Mesenchymal stem cell (in vitro differentiated cells and primary cell): ENCODE measurements around the gene HERC4.

ENCODE experiments used
- DNase-seq: peaks from one replicate; pipeline ENCODE4 v3.0.0-alpha.2; 2013
- H2AFZ ChIP-seq: one replicate; pipeline ENCODE4 v1.6.1; 2013; ENCODE audit warnings: low read depth, mild to moderate bottlenecking, control low read depth, inconsistent platforms, low read length, moderate library complexity
- H2AK5ac ChIP-seq: 2 replicates; pipeline ENCODE4 v1.6.1; 2013; ENCODE audit warnings: low read length, moderate library complexity, mild to moderate bottlenecking, inconsistent platforms; ENCODE audit not compliant: severe bottlenecking
- H2BK120ac ChIP-seq: one replicate; pipeline ENCODE4 v1.6.1; 2013; ENCODE audit warnings: low read depth, mild to moderate bottlenecking, inconsistent platforms, low read length, moderate library complexity
- H2BK12ac ChIP-seq, 2 experiments: one replicate each; pipeline ENCODE4 v1.6.1; 2013; ENCODE audit warnings: inconsistent platforms in 2 of 2, low read length in 2 of 2, mild to moderate bottlenecking in 2 of 2, moderate library complexity in 2 of 2, control low read depth in 1 of 2
- H2BK15ac ChIP-seq: one replicate; pipeline ENCODE4 v1.6.1; 2013; ENCODE audit warnings: mild to moderate bottlenecking, low read depth, inconsistent platforms; ENCODE audit not compliant: poor library complexity, severe bottlenecking
- H2BK5ac ChIP-seq: 2 replicates; pipeline ENCODE4 v1.6.1; 2013; ENCODE audit warnings: low read depth, mild to moderate bottlenecking, low read length, control low read depth, inconsistent platforms; ENCODE audit not compliant: poor library complexity, severe bottlenecking
- H3K14ac ChIP-seq, 2 experiments: one replicate each; pipeline ENCODE4 v1.6.1; 2013; ENCODE audit warnings: inconsistent platforms in 2 of 2, low read length in 2 of 2, control low read depth in 1 of 2, mild to moderate bottlenecking in 1 of 2, moderate library complexity in 1 of 2
- H3K18ac ChIP-seq, 2 experiments: one replicate each; pipeline ENCODE4 v1.6.1; 2013; ENCODE audit warnings: inconsistent platforms in 2 of 2, low read length in 2 of 2, control low read depth in 1 of 2, low read depth in 1 of 2, mild to moderate bottlenecking in 1 of 2
- H3K23ac ChIP-seq, 2 experiments: one replicate each; pipeline ENCODE4 v1.6.1; 2013; ENCODE audit warnings: inconsistent platforms in 2 of 2, low read length in 2 of 2, mild to moderate bottlenecking in 2 of 2, moderate library complexity in 2 of 2, control low read depth in 1 of 2
- H3K27ac ChIP-seq: 2 replicates; pipeline ENCODE4 v1.5.1; 2013; ENCODE audit warnings: mild to moderate bottlenecking, moderate library complexity, low read length, control low read depth, inconsistent platforms; ENCODE audit not compliant: poor library complexity, severe bottlenecking
- H3K27me3 ChIP-seq, 2 experiments: 2 replicates each; pipeline versions ENCODE4 v1.6.1 to v1.7.0; 2013; ENCODE audit warnings: low read length in 2 of 2, mild to moderate bottlenecking in 2 of 2, moderate library complexity in 2 of 2, control low read depth in 1 of 2, inconsistent platforms in 1 of 2; ENCODE audit not compliant: control insufficient read depth in 1 of 2, insufficient read depth in 1 of 2
- H3K36me3 ChIP-seq, 2 experiments: 2 replicates each; pipeline versions ENCODE4 v1.6.1 to v1.7.0; 2013; ENCODE audit warnings: low read length in 2 of 2, control low read depth in 1 of 2, inconsistent platforms in 1 of 2, low read depth in 1 of 2, mild to moderate bottlenecking in 1 of 2; ENCODE audit not compliant: insufficient read depth in 2 of 2, control insufficient read depth in 1 of 2
- H3K4ac ChIP-seq, 2 experiments: one replicate each; pipeline ENCODE4 v1.6.1; 2013; ENCODE audit warnings: inconsistent platforms in 2 of 2, low read length in 2 of 2, mild to moderate bottlenecking in 2 of 2, moderate library complexity in 2 of 2, control low read depth in 1 of 2, low read depth in 1 of 2
- H3K4me1 ChIP-seq: 2 replicates; pipeline ENCODE4 v1.6.1; 2013; ENCODE audit warnings: low read depth, low read length, control low read depth; ENCODE audit not compliant: control insufficient read depth, insufficient read depth
- H3K4me2 ChIP-seq: 2 replicates; pipeline ENCODE4 v1.6.1; 2013; ENCODE audit warnings: low read length, mild to moderate bottlenecking, inconsistent platforms; ENCODE audit not compliant: poor library complexity, severe bottlenecking
- H3K4me3 ChIP-seq, 2 experiments: 2 replicates each; pipeline versions ENCODE4 v1.5.1 to v1.7.0; 2013; ENCODE audit warnings: low read length in 2 of 2, mild to moderate bottlenecking in 2 of 2, control low read depth in 1 of 2, low read depth in 1 of 2; ENCODE audit not compliant: insufficient read depth in 1 of 2
- H3K79me1 ChIP-seq: replicated peaks from 2 replicates; pipeline ENCODE4 v1.6.1; 2013; ENCODE audit warnings: mild to moderate bottlenecking, control low read depth, low read length, inconsistent platforms; ENCODE audit not compliant: poor library complexity, severe bottlenecking
- H3K9ac ChIP-seq: 2 replicates; pipeline ENCODE4 v1.7.0; 2013; ENCODE audit warnings: mild to moderate bottlenecking, low read length, moderate library complexity
- H3K9me3 ChIP-seq: 2 replicates; pipeline ENCODE4 v1.7.0; 2013; ENCODE audit warnings: mild to moderate bottlenecking, low read length; ENCODE audit not compliant: control insufficient read depth
- H4K8ac ChIP-seq: one replicate; pipeline ENCODE4 v1.6.1; 2013; ENCODE audit warnings: inconsistent platforms, mild to moderate bottlenecking, low read length, moderate library complexity
- H4K91ac ChIP-seq: one replicate; pipeline ENCODE4 v1.6.1; 2013; ENCODE audit warnings: mild to moderate bottlenecking, low read length, inconsistent platforms
- WGBS: methylation state at CpG from one replicate; pipeline ENCODE4 v1.1.7; 2013; ENCODE audit warnings: mixed read lengths; 5-methylcytosine and 5-hydroxymethylcytosine counted together

Gene HERC4

DNA sequence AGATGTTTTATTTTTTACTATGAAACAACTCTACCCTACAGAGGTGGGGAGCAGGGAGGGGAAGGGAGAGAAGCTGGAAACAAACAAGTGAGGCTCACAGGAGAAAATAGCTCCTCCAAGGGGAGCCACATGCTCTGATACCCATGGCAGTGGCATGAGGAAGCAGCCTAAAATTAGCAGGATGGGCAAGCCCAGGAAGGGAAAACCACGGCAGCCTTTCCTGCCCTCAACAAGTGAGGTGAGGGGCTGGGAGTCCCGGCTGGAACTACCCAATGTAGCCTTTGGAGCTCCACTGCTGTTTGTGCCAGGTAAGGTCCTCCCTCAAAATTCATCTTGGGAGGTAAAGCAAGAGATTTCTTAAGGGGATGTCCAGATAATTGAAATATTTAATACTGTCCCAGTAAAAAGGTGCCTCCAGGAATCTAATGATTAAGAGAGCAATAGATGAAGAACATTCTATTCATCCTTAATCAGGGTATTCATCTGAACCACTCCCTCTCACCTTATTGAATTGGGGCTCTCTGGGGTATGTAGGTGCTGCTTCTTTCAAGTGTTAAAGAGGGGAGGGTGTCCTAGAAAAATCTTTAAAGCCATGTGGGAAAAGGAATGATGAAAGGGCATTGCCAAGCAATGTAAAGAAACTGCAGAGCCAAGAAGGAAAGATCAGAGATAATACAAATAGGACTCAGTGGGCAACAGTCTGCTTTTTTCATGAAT, 12.8 kb upstream of the HERC4 start:
- Histone ChIP-seq H2BK120ac (no peak overlapping the region), H3K4ac (no peak overlapping the region), H3K4me2 (no peak overlapping the region), H3K18ac (no peak overlapping the region), H3K4me1 (peaks cover 6% of the 10 kb centered on the region), H3K79me1 (no peaks in the 10 kb centered on the region), H3K9me3 (no peaks in the 10 kb centered on the region), H2BK5ac (no peak overlapping the region), H2AK5ac (no peak overlapping the region), H4K91ac (no peak overlapping the region), H3K27me3 (no peaks in the 10 kb centered on the region), H3K27ac (no peak overlapping the region), H3K36me3 (no peaks in the 10 kb centered on the region), H2BK15ac (no peak overlapping the region), H3K4me3 (no peak overlapping the region), H3K23ac (no peak overlapping the region), H3K14ac (no peak overlapping the region), H2AFZ (no peak overlapping the region), H2BK12ac (no peak overlapping the region), H3K9ac (no peak overlapping the region), H4K8ac (no peak overlapping the region)
- 39% methylated on average over 2 of the region's 2 CpGs for WGBS
- DNase-seq = no peak

DNA sequence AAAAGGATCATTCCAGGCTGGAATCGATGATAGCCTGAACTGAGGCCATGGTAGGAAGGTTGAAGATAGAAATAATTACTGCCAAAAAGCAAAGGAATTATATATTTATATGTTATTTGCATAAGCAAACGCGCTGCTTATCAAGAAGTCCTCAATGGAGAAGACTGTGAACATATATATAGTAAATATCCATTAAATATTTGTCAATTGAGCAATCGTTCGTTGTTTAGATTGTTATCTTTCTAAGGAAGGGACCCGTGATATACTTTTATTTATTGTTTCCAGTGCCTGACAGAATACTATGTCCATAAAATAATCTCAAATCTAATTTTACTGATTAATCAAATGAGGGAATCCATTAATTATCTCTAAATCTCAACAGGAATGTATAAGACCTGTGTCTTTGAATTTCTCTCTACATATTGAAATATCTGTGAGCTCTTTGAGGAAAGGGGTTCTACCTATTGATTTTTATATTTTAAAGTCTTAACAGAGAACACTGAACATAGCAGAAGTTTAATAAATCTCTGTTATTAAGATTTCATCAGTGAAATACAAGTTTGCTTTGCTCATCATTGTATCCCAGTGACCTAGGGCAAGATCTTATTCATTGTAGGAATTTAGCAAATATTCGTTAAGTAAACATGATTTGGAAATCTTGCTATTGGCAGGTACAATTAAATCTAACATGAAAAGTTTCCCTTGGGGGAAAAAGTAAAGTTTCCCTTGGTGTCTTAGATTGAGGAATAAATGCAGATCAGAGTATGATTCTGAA, 12.0 kb upstream of the HERC4 start:
- WGBS = 100% methylated on average over 1 of the region's 7 CpGs
- no peak overlapping the region for H4K8ac ChIP-seq
- DNase-seq = no peak

DNA sequence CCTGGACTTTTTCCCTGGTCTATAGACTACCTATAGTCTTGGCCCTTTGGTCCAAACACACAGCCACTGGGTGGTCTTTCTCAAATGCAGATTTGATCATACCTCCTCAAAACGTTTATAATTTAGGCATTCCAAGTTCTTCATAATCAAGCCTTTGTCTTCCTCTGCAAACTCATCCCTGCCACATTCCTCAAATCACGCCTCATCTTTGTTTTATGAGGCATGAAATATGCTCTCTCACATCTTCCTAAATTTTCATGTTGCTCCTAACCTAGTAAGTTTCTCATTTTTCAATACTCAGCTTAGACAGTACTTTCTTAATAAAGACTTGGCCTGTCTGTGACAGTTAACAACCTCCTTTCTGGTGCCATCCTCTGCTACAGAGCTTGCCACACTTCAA, 10.9 kb upstream of the HERC4 start:
- no peaks in the 10 kb centered on the region for H3K79me1 ChIP-seq
- WGBS = 50% methylated on average over 2 of the region's 2 CpGs
- H3K4me2 ChIP-seq = no peak overlapping the region
- H2BK5ac ChIP-seq = no peak overlapping the region
- no peak for DNase-seq
- H3K36me3 ChIP-seq = no peaks in the 10 kb centered on the region
- no peaks in the 10 kb centered on the region for H3K27me3 ChIP-seq
- H2BK15ac ChIP-seq = no peak overlapping the region
- no peak overlapping the region for H4K8ac ChIP-seq
- no peak overlapping the region for H2AFZ ChIP-seq
- H3K4me1 ChIP-seq = peaks cover 6% of the 10 kb centered on the region
- H2BK12ac ChIP-seq = no peak overlapping the region
- H3K4ac ChIP-seq = no peak overlapping the region
- no peak overlapping the region for H3K4me3 ChIP-seq
- no peak overlapping the region for H4K91ac ChIP-seq
- no peak overlapping the region for H3K23ac ChIP-seq
- peak overlapping the region; percentile 66 for H3K27ac ChIP-seq
- peak overlapping the region; percentile 53 for H3K9ac ChIP-seq
- H3K9me3 ChIP-seq = no peaks in the 10 kb centered on the region
- peak overlapping the region; percentile 85 for H2AK5ac ChIP-seq
- H2BK120ac ChIP-seq = no peak overlapping the region
- no peak overlapping the region for H3K14ac ChIP-seq
- no peak overlapping the region for H3K18ac ChIP-seq

More for the DNA sequence above, 12.0 kb upstream of the HERC4 start:
- no peak overlapping the region for H2AFZ ChIP-seq
- H2BK15ac ChIP-seq = no peak overlapping the region
- H3K9me3 ChIP-seq = no peaks in the 10 kb centered on the region
- no peak overlapping the region for H3K4me3 ChIP-seq
- H3K18ac ChIP-seq = no peak overlapping the region
- H3K27me3 ChIP-seq = no peaks in the 10 kb centered on the region
- H4K91ac ChIP-seq = no peak overlapping the region
- H3K14ac ChIP-seq = no peak overlapping the region
- no peak overlapping the region for H3K27ac ChIP-seq
- H3K36me3 ChIP-seq = no peaks in the 10 kb centered on the region
- H3K79me1 ChIP-seq = no peaks in the 10 kb centered on the region
- H3K4me2 ChIP-seq = no peak overlapping the region
- H2AK5ac ChIP-seq = no peak overlapping the region
- H2BK120ac ChIP-seq = no peak overlapping the region
- no peak overlapping the region for H3K9ac ChIP-seq
- H3K4ac ChIP-seq = no peak overlapping the region
- no peak overlapping the region for H3K23ac ChIP-seq
- H3K4me1 ChIP-seq = peaks cover 6% of the 10 kb centered on the region
- no peak overlapping the region for H2BK5ac ChIP-seq
- H2BK12ac ChIP-seq = no peak overlapping the region

DNA sequence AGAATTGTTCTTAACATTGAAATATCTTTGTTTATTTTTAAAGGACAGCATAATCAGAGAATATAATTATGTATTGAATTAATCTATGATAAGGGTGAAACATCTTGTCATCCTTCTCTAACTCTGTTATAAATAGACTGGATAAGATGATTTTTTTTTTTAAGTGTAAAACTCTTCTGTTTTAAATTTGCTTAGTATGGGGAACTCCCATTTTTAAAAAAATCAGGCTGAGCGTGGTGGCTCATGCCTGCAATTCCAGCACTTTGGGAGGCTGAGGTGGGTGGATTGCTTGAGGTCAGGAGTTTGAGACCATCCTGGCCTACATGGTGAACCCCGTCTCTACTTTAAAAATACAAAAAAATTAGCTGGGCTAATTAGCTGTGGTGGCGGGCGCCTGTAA, 9.4 kb upstream of the HERC4 start:
- Histone ChIP-seq H3K4me1 (peaks cover 6% of the 10 kb centered on the region), H3K4ac (no peak overlapping the region), H3K36me3 (no peaks in the 10 kb centered on the region), H2BK5ac (no peak overlapping the region), H3K9me3 (no peaks in the 10 kb centered on the region), H2BK120ac (no peak overlapping the region), H3K9ac (peak overlapping the region; percentile 54), H3K23ac (no peak overlapping the region), H3K18ac (no peak overlapping the region), H3K4me3 (no peak overlapping the region), H3K14ac (no peak overlapping the region), H3K27me3 (no peaks in the 10 kb centered on the region), H3K27ac (no peak overlapping the region), H2AFZ (no peak overlapping the region), H2BK12ac (no peak overlapping the region), H2AK5ac (no peak overlapping the region), H4K91ac (no peak overlapping the region), H2BK15ac (no peak overlapping the region), H3K79me1 (no peaks in the 10 kb centered on the region), H3K4me2 (no peak overlapping the region), H4K8ac (no peak overlapping the region)
- WGBS = 96% methylated on average over 4 of the region's 4 CpGs
- no peak for DNase-seq
